Measurements from ENCODE around the gene GPR137B. TPM values are rescaled to one million over a fixed set of nuclear protein-coding genes. Genes with fewer than 3 reads are reported as not detected.
"Not testable (repeated sequence)": the region's sequence is repeated elsewhere in the genome, so short reads cannot be mapped to it uniquely, and the experiment has no call there.

Gene GPR137B
- total and polyA plus RNA-seq, 9 donors = 2.9 to 13.2 (median 5.2) TPM

DNA sequence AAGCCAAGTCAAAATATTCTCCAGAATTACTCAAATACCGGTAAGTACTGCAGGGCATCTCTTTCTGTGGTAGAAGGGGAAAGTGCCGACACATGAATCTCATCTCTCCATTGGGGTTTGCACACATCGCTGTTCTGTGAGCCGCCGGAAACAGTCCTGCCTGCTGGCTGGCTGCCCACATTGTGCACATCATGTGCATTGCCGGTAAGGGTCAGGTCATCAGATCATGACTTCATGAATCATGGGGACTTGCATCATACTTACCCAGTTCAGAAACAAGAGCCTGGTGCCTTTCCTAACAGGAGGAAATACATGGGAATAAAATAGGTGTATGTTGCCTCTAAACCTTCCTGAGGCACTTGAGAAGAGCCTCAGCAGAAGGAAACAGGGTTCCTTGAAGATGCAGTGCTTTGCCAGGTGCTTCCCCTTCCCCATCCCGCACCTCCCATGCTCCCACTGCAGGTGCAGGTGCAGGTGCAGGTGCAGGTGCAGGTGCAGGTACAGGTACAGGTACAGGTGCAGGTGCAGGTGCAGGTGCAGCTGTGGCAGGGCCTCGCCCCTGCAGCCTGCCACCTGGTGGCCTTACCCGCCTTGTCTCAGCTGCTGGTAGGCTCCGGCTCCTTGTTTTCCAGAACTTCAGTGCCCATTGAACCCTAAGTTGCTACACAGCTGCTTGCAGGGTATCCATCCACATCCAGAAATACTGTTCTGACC, 26.5 kb downstream of the GPR137B start:
- no peak overlapping the region for H3K4me3 ChIP-seq (ENCODE audit: low read length)
- no peaks in the 10 kb centered on the region for H3K27me3 ChIP-seq (ENCODE audit: control insufficient read depth, insufficient read depth, low read length)
- no peaks in the 10 kb centered on the region for H3K9me3 ChIP-seq (replicated peaks; ENCODE audit: control insufficient read depth, low read depth, low read length)
- no peaks in the 10 kb centered on the region for H3K4me1 ChIP-seq (ENCODE audit: control insufficient read depth, insufficient read depth, low read length)
- no peaks in the 10 kb centered on the region for H3K36me3 ChIP-seq (ENCODE audit: control insufficient read depth, insufficient read depth, low read length)
- H3K27ac ChIP-seq (ENCODE audit: low read length) = no peak overlapping the region
- 78% methylated on average over 6 of the region's 10 CpGs for WGBS (ENCODE audit: insufficient coverage)
- DNase-seq = peak; percentile 33

DNA sequence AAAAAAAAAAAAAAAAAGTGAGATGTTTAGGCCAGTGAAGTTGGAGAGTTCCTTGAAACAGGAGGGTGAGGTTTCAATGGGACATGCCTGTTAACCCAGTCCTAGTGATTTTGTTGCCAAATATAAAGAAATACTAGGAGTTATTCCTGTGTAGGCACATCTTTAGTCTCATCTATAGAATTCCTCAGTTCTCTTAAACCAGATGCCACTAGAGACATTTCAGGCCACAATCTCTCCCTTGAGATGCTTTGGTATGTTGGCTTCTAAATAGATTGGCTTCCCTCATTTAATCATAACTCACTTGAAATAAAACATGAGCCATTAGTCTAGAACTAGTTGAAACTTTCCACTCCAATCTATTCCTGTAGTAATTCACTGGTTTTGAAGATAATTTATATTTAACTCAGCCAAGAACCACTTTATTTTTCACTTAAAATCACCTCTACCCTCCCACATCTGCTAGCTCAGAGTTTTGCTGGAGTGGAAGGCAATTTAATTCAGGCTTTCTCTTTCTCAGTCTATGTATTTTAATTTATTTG, 29.8 kb downstream of the GPR137B start:
- Histone ChIP-seq H3K27me3 (ENCODE audit: control insufficient read depth, insufficient read depth, low read length) (no peaks in the 10 kb centered on the region), H3K27ac (ENCODE audit: low read length) (no peak overlapping the region), H3K9me3 (replicated peaks; ENCODE audit: control insufficient read depth, low read depth, low read length) (no peaks in the 10 kb centered on the region), H3K36me3 (ENCODE audit: control insufficient read depth, insufficient read depth, low read length) (no peaks in the 10 kb centered on the region), H3K4me1 (ENCODE audit: control insufficient read depth, insufficient read depth, low read length) (no peaks in the 10 kb centered on the region), H3K4me3 (ENCODE audit: low read length) (no peak overlapping the region)
- DNase-seq = no peak

DNA sequence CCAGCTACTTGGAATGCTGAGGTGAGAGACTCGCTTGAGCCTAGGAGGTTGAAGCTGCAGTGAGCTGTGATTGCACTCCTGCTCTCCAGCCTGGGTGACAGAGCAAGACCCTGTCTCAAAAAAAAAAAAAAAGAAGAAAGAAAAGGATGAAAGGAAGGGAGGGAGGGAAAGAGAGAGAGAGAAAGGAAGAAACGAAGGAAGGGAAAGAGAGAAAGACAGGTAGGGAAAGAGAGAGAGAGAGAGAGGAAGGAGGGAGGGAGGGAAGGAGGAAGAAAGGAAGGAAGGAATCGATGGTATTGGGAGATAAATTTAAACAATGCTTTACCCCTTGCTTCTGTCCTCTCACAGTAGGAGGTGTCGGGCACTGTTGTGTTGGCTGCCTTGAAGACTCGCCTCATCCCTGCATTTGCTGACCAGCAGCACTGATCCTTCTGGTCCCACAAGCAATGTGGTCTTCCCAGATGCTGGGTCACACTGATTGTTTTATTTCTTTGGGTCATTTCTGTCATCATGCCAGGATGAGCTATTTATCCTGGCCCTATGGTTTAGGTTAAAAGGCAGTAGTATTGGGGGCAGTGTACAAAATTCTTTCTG, 30.9 kb downstream of the GPR137B start:
- H3K4me1 ChIP-seq (ENCODE audit: control insufficient read depth, insufficient read depth, low read length) = no peaks in the 10 kb centered on the region
- no peaks in the 10 kb centered on the region for H3K27me3 ChIP-seq (ENCODE audit: control insufficient read depth, insufficient read depth, low read length)
- no peak for DNase-seq
- H3K36me3 ChIP-seq (ENCODE audit: control insufficient read depth, insufficient read depth, low read length) = no peaks in the 10 kb centered on the region
- H3K27ac ChIP-seq (ENCODE audit: low read length) = no peak overlapping the region
- H3K4me3 ChIP-seq (ENCODE audit: low read length) = no peak overlapping the region
- H3K9me3 ChIP-seq (replicated peaks; ENCODE audit: control insufficient read depth, low read depth, low read length) = no peaks in the 10 kb centered on the region
- WGBS (ENCODE audit: insufficient coverage) = 87% methylated on average over 4 of the region's 5 CpGs

GRCh38 chr1:236175642-236176336, 33.5 kb downstream of the GPR137B start:
- no peaks in the 10 kb centered on the region for H3K9me3 ChIP-seq (replicated peaks; ENCODE audit: control insufficient read depth, low read depth, low read length)
- DNase-seq = no peak
- no peak overlapping the region for H3K4me3 ChIP-seq (ENCODE audit: low read length)
- H3K27ac ChIP-seq (ENCODE audit: low read length) = no peak overlapping the region
- 77% methylated on average over 8 of the region's 12 CpGs for WGBS (ENCODE audit: insufficient coverage)
- H3K27me3 ChIP-seq (ENCODE audit: control insufficient read depth, insufficient read depth, low read length) = no peaks in the 10 kb centered on the region
- no peaks in the 10 kb centered on the region for H3K36me3 ChIP-seq (ENCODE audit: control insufficient read depth, insufficient read depth, low read length)
- H3K4me1 ChIP-seq (ENCODE audit: control insufficient read depth, insufficient read depth, low read length) = no peaks in the 10 kb centered on the region

DNA sequence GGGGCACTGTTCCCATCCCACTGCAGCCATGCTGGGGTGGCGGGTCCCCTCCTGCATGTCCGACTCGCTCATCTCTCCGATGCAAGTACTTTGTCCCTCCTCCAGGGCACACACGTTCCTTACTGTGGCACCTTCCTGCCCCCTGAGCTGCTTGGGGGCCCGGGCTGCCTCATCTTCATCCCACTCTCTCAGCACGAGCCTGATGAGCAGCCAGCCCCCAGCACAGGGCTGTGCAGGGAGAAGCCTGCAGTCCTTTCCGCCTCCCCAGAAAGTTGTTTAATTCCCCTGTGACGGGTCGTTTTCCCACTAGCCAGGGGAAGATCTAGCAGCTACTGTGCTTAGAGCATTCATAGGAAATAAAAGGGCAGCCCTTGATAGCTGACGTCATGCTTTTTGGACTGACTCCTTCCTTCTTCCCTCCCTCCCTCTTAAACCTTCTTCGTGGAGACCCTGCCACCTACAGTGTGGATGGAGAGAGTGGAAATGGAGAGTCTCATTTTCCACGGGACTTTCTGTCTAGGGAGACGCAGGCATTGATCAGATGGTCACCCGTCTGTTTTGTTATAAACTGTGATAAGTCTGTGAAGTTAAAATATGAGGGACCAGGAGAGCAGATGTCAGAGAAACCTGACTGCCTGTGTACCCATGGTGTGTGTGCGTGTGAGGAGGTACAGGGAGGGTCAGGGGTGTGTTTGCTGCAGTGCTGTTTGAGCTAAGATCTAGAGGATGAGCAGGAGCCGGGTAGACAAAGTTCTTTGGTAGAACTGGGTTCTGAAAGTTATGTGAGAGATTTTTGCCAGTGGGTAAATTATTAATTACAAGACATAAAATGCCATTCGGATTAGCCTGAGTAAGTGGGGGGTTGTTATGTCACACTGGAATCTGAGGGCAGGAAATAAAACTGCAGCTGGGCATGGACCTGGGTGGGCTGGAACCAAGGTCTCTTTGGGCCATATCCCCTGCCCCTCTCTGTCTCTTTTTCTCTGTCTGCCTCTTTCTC, 34.3 kb downstream of the GPR137B start:
- Histone ChIP-seq H3K27me3 (ENCODE audit: control insufficient read depth, insufficient read depth, low read length) (no peaks in the 10 kb centered on the region), H3K9me3 (replicated peaks; ENCODE audit: control insufficient read depth, low read depth, low read length) (no peaks in the 10 kb centered on the region), H3K4me3 (ENCODE audit: low read length) (no peak overlapping the region), H3K4me1 (ENCODE audit: control insufficient read depth, insufficient read depth, low read length) (no peaks in the 10 kb centered on the region), H3K36me3 (ENCODE audit: control insufficient read depth, insufficient read depth, low read length) (no peaks in the 10 kb centered on the region), H3K27ac (ENCODE audit: low read length) (no peak overlapping the region)
- DNase-seq = peak; percentile 39
- 60% methylated on average over 15 of the region's 18 CpGs for WGBS (ENCODE audit: insufficient coverage)

- Histone ChIP-seq H3K4me1 (ENCODE audit: control insufficient read depth, insufficient read depth, low read length) (no peaks in the 10 kb centered on the region), H3K27me3 (ENCODE audit: control insufficient read depth, insufficient read depth, low read length) (no peaks in the 10 kb centered on the region), H3K4me3 (ENCODE audit: low read length) (no peak overlapping the region), H3K36me3 (ENCODE audit: control insufficient read depth, insufficient read depth, low read length) (no peaks in the 10 kb centered on the region), H3K27ac (ENCODE audit: low read length) (no peak overlapping the region), H3K9me3 (replicated peaks; ENCODE audit: control insufficient read depth, low read depth, low read length) (no peaks in the 10 kb centered on the region)
- DNase-seq = no peak
- 90% methylated on average over 4 of the region's 6 CpGs for WGBS (ENCODE audit: insufficient coverage)
Observed at GRCh38 chr1:236179634-236180033, 37.3 kb downstream of the GPR137B start.

- no peaks in the 10 kb centered on the region for H3K9me3 ChIP-seq (replicated peaks; ENCODE audit: control insufficient read depth, low read depth, low read length)
- H3K27ac ChIP-seq (ENCODE audit: low read length) = no peak overlapping the region
- no CpG with 5 or more reads among the region's 3 CpGs for WGBS (ENCODE audit: insufficient coverage)
- no peaks in the 10 kb centered on the region for H3K27me3 ChIP-seq (ENCODE audit: control insufficient read depth, insufficient read depth, low read length)
- H3K36me3 ChIP-seq (ENCODE audit: control insufficient read depth, insufficient read depth, low read length) = no peaks in the 10 kb centered on the region
- H3K4me1 ChIP-seq (ENCODE audit: control insufficient read depth, insufficient read depth, low read length) = no peaks in the 10 kb centered on the region
- DNase-seq = no peak
- H3K4me3 ChIP-seq (ENCODE audit: low read length) = no peak overlapping the region
Observed at GRCh38 chr1:236181059-236181458, 38.7 kb downstream of the GPR137B start.

GRCh38 chr1:236185687-236186086, 43.3 kb downstream of the GPR137B start:
- Histone ChIP-seq H3K4me1 (ENCODE audit: control insufficient read depth, insufficient read depth, low read length) (no peaks in the 10 kb centered on the region), H3K36me3 (ENCODE audit: control insufficient read depth, insufficient read depth, low read length) (no peaks in the 10 kb centered on the region), H3K9me3 (replicated peaks; ENCODE audit: control insufficient read depth, low read depth, low read length) (no peaks in the 10 kb centered on the region), H3K27me3 (ENCODE audit: control insufficient read depth, insufficient read depth, low read length) (no peaks in the 10 kb centered on the region), H3K4me3 (ENCODE audit: low read length) (no peak overlapping the region), H3K27ac (ENCODE audit: low read length) (no peak overlapping the region)
- no peak for DNase-seq
- no CpG with 5 or more reads among the region's 4 CpGs for WGBS (ENCODE audit: insufficient coverage)

DNA sequence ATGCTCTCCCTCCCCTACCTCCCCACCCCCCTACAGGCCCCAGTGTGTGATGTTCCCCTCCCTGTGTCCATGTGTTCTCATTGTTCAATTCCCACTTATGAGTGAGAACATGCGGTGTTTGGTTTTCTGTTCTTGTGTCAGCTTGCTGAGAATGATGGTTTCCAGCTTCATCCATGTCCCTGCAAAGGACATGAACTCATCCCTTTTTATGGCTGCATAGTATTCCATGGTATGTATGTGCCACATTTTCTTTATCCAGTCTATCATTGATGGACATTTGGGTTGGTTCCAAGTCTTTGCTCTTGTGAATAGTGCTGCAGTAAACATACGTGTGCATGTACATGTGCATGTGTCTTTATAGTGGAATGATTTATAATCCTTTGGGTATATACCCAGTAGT, 44.1 kb downstream of the GPR137B start:
- WGBS (ENCODE audit: insufficient coverage) = no CpG with 5 or more reads among the region's 2 CpGs

More for the DNA sequence above, 44.1 kb downstream of the GPR137B start:
- H3K9me3 ChIP-seq (replicated peaks; ENCODE audit: control insufficient read depth, low read depth, low read length); H3K27ac ChIP-seq (ENCODE audit: low read length); H3K27me3 ChIP-seq (ENCODE audit: control insufficient read depth, insufficient read depth, low read length); H3K36me3 ChIP-seq (ENCODE audit: control insufficient read depth, insufficient read depth, low read length); H3K4me3 ChIP-seq (ENCODE audit: low read length); DNase-seq; H3K4me1 ChIP-seq (ENCODE audit: control insufficient read depth, insufficient read depth, low read length): not testable (repeated sequence)
